MM.1S (cell line): ENCODE measurements around the gene SPR.

Source experiments
- DNase-seq: peaks from one replicate; pipeline ENCODE4 v3.0.0-alpha.2; 2015
- H2AFZ ChIP-seq: fragments of 300-600 bp; sonication (generic); 2 replicates; pipeline ENCODE4 v1.6.0; 2016; ENCODE audit warnings: antibody characterized with exemption, low read length
- H3F3A ChIP-seq: fragments of 300-600 bp; sonication (generic); 2 replicates; pipeline ENCODE4 v1.6.1; 2016; ENCODE audit warnings: mild to moderate bottlenecking, antibody characterized with exemption, low read length, moderate library complexity, mixed read lengths; ENCODE audit not compliant: insufficient read depth
- H3K27ac ChIP-seq: fragments of 300-600 bp; sonication (generic); 2 replicates; pipeline ENCODE4 v1.5.1; 2016; ENCODE audit warnings: mild to moderate bottlenecking, low read length
- H3K27me3 ChIP-seq: fragments of 300-600 bp; sonication (generic); replicated peaks from 2 replicates; pipeline ENCODE4 v1.6.0; 2016; ENCODE audit warnings: low read length; ENCODE audit not compliant: insufficient read depth
- H3K36me3 ChIP-seq: fragments of 300-600 bp; sonication (generic); replicated peaks from 2 replicates; pipeline ENCODE4 v1.6.1; 2016; ENCODE audit warnings: mild to moderate bottlenecking, low read length, mixed read lengths; ENCODE audit not compliant: insufficient read depth
- H3K4me1 ChIP-seq: fragments of 300-600 bp; sonication (generic); 2 replicates; pipeline ENCODE4 v1.6.1; 2016; ENCODE audit warnings: low read length, mixed read lengths
- H3K4me2 ChIP-seq: fragments of 300-600 bp; sonication (generic); 2 replicates; pipeline ENCODE4 v1.6.0; 2016; ENCODE audit warnings: low read depth, low read length
- H3K4me3 ChIP-seq: fragments of 300-600 bp; sonication (generic); 2 replicates; pipeline ENCODE4 v1.5.1; 2016; ENCODE audit warnings: low read length, mixed read lengths
- H3K79me2 ChIP-seq: fragments of 300-600 bp; sonication (generic); 2 replicates; pipeline ENCODE4 v1.6.1; 2016; ENCODE audit warnings: mixed run types, low read length, mixed read lengths
- H3K9ac ChIP-seq: fragments of 300-600 bp; sonication (generic); 2 replicates; pipeline ENCODE4 v1.6.1; 2016; ENCODE audit warnings: low read length, mixed read lengths
- H3K9me2 ChIP-seq: fragments of 300-600 bp; sonication (generic); replicated peaks from 2 replicates; pipeline ENCODE4 v1.6.1; 2016; ENCODE audit warnings: mild to moderate bottlenecking, low read length, mixed read lengths; ENCODE audit not compliant: insufficient read depth
- H3K9me3 ChIP-seq: fragments of 300-600 bp; sonication (generic); replicated peaks from 2 replicates; pipeline ENCODE4 v1.6.1; 2016; ENCODE audit warnings: mild to moderate bottlenecking, low read length, mixed read lengths; ENCODE audit not compliant: insufficient read depth
- H4K20me1 ChIP-seq: fragments of 300-600 bp; sonication (generic); 2 replicates; pipeline ENCODE4 v1.6.1; 2016; ENCODE audit warnings: mild to moderate bottlenecking, low read length, moderate library complexity, mixed read lengths; ENCODE audit not compliant: insufficient read depth
- CTCF ChIP-seq: fragments of 300-600 bp; sonication (generic); IDR thresholded peaks from 2 replicates; pipeline ENCODE4 v1.5.1; 2016; ENCODE audit warnings: antibody characterized with exemption, low read length, mixed read lengths
- EZH2 ChIP-seq: fragments of 300-600 bp; sonication (generic); optimal IDR thresholded peaks from 2 replicates; pipeline ENCODE3; 2017; ENCODE audit warnings: low read depth, mild to moderate bottlenecking, antibody characterized with exemption, low read length, mixed read lengths
- EZH2phosphoT487 ChIP-seq: fragments of 300-600 bp; sonication (generic); IDR thresholded peaks from 2 replicates; pipeline ENCODE4 v1.6.1; 2018; ENCODE audit warnings: antibody characterized with exemption, low read length

SPR gene

GRCh38 chr2:72933646-72934151, 46.5 kb downstream of the SPR start:
- no peaks in the 10 kb centered on the region for H3K27me3 ChIP-seq
- H2AFZ ChIP-seq: no peak overlapping the region
- no peaks in the 10 kb centered on the region for H3K36me3 ChIP-seq
- no peak overlapping the region for H3K9ac ChIP-seq
- TF ChIP-seq EZH2phosphoT487: no peak
- TF ChIP-seq EZH2: no peak
- no peak for TF ChIP-seq CTCF
- no peaks in the 10 kb centered on the region for H3K9me2 ChIP-seq
- H3K27ac ChIP-seq: no peak overlapping the region
- no peak overlapping the region for H3K4me2 ChIP-seq
- no peaks in the 10 kb centered on the region for H3K9me3 ChIP-seq
- H3K4me1 ChIP-seq: no peaks in the 10 kb centered on the region
- DNase-seq: no peak
- H3F3A ChIP-seq: no peaks in the 10 kb centered on the region
- H3K4me3 ChIP-seq: no peak overlapping the region
- H4K20me1 ChIP-seq: no peaks in the 10 kb centered on the region
- no peaks in the 10 kb centered on the region for H3K79me2 ChIP-seq

GRCh38 chr2:72934683-72935610, 47.7 kb downstream of the SPR start:
- Histone ChIP-seq H3K36me3 (no peaks in the 10 kb centered on the region), H3K9ac (no peak overlapping the region), H4K20me1 (no peaks in the 10 kb centered on the region), H3K27me3 (no peaks in the 10 kb centered on the region), H2AFZ (no peak overlapping the region), H3K27ac (no peak overlapping the region), H3K4me1 (no peaks in the 10 kb centered on the region), H3K9me2 (no peaks in the 10 kb centered on the region), H3K79me2 (no peaks in the 10 kb centered on the region), H3F3A (no peaks in the 10 kb centered on the region), H3K4me3 (no peak overlapping the region), H3K4me2 (no peak overlapping the region), H3K9me3 (no peaks in the 10 kb centered on the region)
- peak; percentile 46 for DNase-seq
- no peak for TF ChIP-seq EZH2
- no peak for TF ChIP-seq EZH2phosphoT487
- peak; percentile 56 for TF ChIP-seq CTCF

GRCh38 chr2:72935611-72935957, 48.4 kb downstream of the SPR start:
- Histone ChIP-seq H3K4me1 (no peaks in the 10 kb centered on the region), H3K27me3 (no peaks in the 10 kb centered on the region)
- TF ChIP-seq EZH2 (no peak), EZH2phosphoT487 (no peak), CTCF (no peak)

More at GRCh38 chr2:72935611-72935957, 48.4 kb downstream of the SPR start:
- H3K4me2 ChIP-seq: no peak overlapping the region
- H4K20me1 ChIP-seq: no peaks in the 10 kb centered on the region
- H3K79me2 ChIP-seq: no peaks in the 10 kb centered on the region
- no peaks in the 10 kb centered on the region for H3F3A ChIP-seq
- H3K4me3 ChIP-seq: no peak overlapping the region
- H3K9me3 ChIP-seq: no peaks in the 10 kb centered on the region
- DNase-seq: no peak
- no peak overlapping the region for H3K9ac ChIP-seq
- H3K9me2 ChIP-seq: no peaks in the 10 kb centered on the region
- H3K27ac ChIP-seq: no peak overlapping the region
- H3K36me3 ChIP-seq: no peaks in the 10 kb centered on the region
- no peak overlapping the region for H2AFZ ChIP-seq
